HL-60 (cell line): Measurements from ENCODE around the gene ABCB6.
"Not testable (repeated sequence)": the region's sequence is repeated elsewhere in the genome, so short reads cannot be mapped to it uniquely, and the experiment has no call there.

ENCODE experiments used
- DNase-seq, 2 experiments: peaks; one replicate each; pipeline ENCODE4 v3.0.0-alpha.2; 2010 to 2020; ENCODE audit warnings: low read depth in 1 of 2, low spot score in 1 of 2
- H3K27ac ChIP-seq: fragments of 250-450 bp; sonication (Bioruptor Pico); replicated peaks from 2 replicates; pipeline ENCODE4 v1.5.1; 2020; ENCODE audit warnings: mild to moderate bottlenecking, moderate library complexity
- H3K27me3 ChIP-seq: fragments of 250-450 bp; sonication (Bioruptor Pico); 2 replicates; pipeline ENCODE4 v1.5.1; 2021; ENCODE audit warnings: mild to moderate bottlenecking, moderate library complexity; ENCODE audit not compliant: insufficient read depth, poor library complexity, severe bottlenecking
- H3K4me3 ChIP-seq: replicated peaks from 2 replicates; pipeline ENCODE4 v1.5.1; 2011; ENCODE audit warnings: mild to moderate bottlenecking, control low read depth, low read length; ENCODE audit not compliant: insufficient read depth
- GABPA ChIP-seq: IDR thresholded peaks from 2 replicates; pipeline ENCODE4 v1.6.1; 2012; ENCODE audit warnings: low read depth
- POLR2AphosphoS5 ChIP-seq: IDR thresholded peaks from 2 replicates; pipeline ENCODE4 v1.6.1; 2012; ENCODE audit warnings: low read depth
- SPI1 ChIP-seq: IDR thresholded peaks from 2 replicates; pipeline ENCODE4 v1.6.1; 2012; ENCODE audit warnings: low read depth, mild to moderate bottlenecking, borderline replicate concordance
- TF ChIP-seq, protein P1 (sequence below): IDR thresholded peaks from one replicate; pipeline ENCODE4 v1.5.1; 2011; ENCODE audit warnings: low read length, control low read depth, inconsistent platforms; ENCODE audit not compliant: insufficient read depth
- TF ChIP-seq, protein P2 (sequence below): IDR thresholded peaks from 2 replicates; pipeline ENCODE4 v1.6.1; 2012; ENCODE audit warnings: low read depth; ENCODE audit not compliant: insufficient replicate concordance

The ABCB6 gene

DNA sequence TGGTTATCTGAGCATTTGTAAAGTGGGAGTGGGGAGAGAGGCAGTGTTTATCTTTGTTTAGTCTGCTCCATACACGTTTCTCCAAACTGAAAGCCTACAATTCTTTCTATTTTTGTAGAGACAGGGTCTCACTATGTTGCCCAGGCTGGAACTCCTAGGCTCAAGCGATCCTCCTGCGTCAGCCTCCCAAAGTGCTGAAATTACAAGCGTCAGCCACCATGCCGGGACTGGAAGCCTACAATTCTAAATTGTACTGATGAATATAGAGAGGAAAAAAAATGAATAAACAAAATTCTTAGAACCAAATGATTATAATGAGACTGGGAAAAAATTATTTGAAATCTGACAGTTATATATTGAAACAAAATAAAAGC is 13.6 kb downstream of the ABCB6 start:
- H3K27ac ChIP-seq: no peak overlapping the region
- no peak overlapping the region for H3K4me3 ChIP-seq
- H3K27me3 ChIP-seq: no peaks in the 10 kb centered on the region
- DNase-seq: no peak
- no peak for TF ChIP-seq POLR2AphosphoS5
- no peak for TF ChIP-seq SPI1
- TF ChIP-seq, protein P1, sequence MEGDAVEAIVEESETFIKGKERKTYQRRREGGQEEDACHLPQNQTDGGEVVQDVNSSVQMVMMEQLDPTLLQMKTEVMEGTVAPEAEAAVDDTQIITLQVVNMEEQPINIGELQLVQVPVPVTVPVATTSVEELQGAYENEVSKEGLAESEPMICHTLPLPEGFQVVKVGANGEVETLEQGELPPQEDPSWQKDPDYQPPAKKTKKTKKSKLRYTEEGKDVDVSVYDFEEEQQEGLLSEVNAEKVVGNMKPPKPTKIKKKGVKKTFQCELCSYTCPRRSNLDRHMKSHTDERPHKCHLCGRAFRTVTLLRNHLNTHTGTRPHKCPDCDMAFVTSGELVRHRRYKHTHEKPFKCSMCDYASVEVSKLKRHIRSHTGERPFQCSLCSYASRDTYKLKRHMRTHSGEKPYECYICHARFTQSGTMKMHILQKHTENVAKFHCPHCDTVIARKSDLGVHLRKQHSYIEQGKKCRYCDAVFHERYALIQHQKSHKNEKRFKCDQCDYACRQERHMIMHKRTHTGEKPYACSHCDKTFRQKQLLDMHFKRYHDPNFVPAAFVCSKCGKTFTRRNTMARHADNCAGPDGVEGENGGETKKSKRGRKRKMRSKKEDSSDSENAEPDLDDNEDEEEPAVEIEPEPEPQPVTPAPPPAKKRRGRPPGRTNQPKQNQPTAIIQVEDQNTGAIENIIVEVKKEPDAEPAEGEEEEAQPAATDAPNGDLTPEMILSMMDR: no peak
- TF ChIP-seq, protein P2, sequence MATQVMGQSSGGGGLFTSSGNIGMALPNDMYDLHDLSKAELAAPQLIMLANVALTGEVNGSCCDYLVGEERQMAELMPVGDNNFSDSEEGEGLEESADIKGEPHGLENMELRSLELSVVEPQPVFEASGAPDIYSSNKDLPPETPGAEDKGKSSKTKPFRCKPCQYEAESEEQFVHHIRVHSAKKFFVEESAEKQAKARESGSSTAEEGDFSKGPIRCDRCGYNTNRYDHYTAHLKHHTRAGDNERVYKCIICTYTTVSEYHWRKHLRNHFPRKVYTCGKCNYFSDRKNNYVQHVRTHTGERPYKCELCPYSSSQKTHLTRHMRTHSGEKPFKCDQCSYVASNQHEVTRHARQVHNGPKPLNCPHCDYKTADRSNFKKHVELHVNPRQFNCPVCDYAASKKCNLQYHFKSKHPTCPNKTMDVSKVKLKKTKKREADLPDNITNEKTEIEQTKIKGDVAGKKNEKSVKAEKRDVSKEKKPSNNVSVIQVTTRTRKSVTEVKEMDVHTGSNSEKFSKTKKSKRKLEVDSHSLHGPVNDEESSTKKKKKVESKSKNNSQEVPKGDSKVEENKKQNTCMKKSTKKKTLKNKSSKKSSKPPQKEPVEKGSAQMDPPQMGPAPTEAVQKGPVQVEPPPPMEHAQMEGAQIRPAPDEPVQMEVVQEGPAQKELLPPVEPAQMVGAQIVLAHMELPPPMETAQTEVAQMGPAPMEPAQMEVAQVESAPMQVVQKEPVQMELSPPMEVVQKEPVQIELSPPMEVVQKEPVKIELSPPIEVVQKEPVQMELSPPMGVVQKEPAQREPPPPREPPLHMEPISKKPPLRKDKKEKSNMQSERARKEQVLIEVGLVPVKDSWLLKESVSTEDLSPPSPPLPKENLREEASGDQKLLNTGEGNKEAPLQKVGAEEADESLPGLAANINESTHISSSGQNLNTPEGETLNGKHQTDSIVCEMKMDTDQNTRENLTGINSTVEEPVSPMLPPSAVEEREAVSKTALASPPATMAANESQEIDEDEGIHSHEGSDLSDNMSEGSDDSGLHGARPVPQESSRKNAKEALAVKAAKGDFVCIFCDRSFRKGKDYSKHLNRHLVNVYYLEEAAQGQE: no peak
- no peak for TF ChIP-seq GABPA

DNA sequence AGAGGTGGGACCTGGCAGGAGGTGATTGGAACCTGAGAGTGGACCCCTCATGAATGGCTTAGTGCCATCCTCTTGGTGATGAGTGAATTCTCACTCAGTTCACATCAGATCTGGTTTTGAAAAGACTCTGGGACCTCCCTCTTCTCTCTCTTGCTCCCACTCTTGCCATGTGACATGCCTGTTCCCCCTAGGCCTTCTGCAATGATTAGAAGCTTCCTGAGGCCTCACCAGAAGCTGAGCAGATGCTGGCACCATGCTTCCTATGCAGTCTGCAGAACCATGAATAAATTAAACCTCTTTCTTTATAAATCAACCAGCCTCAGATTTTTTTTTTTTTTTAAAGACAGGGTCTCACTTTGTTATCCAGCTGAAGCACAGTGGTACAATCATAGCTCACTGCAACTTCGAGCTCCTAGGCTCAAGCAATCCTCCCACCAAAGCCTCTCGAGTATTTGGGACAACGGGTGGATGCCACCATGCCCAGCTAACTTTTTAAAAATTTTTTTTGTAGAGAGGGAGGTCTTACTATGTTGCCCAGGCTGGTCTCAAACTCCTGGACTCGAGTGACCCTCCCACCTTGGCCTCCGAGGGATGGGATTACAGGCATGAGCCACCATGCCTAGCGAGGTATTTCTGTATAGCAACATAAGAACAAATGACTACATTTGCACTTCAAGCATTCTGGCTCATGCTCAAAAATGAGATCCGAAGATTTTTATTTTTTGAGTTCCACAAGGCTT is 14.2 kb downstream of the ABCB6 start:
- Histone ChIP-seq H3K4me3 (no peak overlapping the region), H3K27ac (no peak overlapping the region), H3K27me3 (no peaks in the 10 kb centered on the region)
- no peak for DNase-seq
- TF ChIP-seq, protein P1: no peak
- TF ChIP-seq POLR2AphosphoS5 (no peak), SPI1 (no peak)

DNA sequence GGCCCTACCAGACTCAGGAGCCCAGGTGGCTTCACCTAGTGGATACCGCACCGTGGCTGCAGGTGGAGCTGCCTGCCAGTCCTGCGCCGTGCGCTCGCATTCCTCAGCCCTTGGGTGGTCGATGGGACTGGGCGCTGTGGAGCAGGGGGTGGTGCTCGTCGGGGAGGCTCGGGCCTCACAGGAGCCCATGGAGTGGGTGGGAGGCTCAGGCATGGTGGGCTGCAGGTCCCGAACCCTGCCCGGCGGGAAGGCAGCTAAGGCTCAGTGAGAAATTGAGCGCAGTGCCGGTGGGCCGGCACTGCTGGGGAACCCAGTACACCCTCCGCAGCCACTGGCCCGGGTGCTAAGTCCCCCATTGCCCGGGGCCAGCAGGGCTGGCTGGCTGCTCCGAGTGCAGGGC is 17.4 kb downstream of the ABCB6 start:
- not testable (repeated sequence) for H3K27me3 ChIP-seq, DNase-seq, H3K27ac ChIP-seq, H3K4me3 ChIP-seq

DNA sequence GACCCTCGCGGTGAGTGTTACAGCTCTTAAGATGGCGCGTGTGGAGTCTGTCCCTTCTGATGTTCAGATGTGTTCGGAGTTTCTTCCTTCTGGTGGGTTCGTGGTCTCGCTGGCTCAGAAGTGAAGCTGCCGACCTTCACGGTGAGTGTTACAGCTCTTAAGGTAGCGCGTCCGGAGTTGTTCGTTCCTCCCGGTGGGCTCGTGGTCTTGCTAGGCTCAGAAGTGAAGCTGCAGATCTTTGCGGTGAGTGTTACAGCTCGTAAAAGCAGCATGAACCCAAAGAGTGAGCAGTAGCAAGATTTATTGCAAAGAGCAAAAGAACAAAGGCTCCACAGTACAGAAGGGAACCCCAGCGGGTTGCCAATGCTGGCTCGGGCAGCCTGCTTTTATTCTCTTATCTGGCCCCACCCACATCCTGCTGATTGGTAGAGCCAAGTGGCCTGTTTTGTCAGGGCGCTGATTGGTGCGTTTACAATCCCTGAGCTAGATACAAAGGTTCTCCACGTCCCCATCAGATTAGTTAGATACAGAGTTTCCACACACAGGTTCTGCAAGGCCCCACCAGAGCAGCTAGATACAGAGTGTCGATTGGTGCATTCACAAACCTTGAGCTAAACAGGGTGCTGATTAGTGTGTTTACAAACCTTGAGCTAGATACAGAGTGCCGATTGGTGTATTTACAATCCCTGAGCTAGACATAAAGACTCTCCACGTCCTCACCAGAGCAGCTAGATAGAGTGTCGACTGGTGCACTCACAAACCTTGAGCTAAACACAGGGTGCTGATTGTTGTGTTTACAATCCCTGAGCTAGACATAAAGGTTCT is 18.0 kb downstream of the ABCB6 start:
- H3K27ac ChIP-seq, H3K27me3 ChIP-seq, H3K4me3 ChIP-seq, DNase-seq: not testable (repeated sequence)

DNA sequence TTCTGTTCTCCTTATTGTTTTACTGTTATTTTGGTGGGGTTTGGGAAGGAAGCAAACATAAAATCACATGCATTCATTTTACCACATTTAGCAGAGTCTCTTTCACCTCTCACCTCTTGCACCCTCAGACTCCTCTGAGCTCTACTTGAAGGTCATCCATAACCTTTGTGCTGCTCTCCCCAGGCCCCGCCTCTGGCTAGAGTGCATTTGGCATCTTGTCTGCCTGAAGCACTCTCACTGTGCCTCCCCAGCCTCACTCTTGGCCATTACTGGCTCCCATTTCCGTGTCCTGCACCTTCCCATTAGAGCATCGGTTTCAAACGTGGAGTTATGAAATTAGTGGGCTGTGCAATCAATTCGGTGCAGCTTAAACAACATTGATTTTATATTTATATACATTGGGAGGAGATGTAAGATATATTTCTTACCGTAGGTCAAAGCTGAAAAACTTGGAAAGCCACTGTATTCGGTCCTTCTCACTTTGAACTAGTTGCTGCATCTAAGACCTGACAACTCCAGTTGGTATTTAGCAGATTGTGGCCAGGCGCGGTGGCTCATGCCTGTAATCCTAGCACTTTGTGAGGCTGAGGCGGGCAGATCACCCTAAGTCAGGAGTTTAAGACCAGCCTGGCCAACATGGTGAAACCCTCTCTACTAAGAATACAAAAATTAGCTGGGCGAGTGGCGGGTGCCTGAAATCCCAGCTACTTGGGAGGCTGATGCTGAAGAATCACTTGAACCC is 19.1 kb downstream of the ABCB6 start:
- H3K27me3 ChIP-seq: no peaks in the 10 kb centered on the region
- no peak for DNase-seq
- TF ChIP-seq, protein P2: no peak
- TF ChIP-seq POLR2AphosphoS5: no peak
- no peak for TF ChIP-seq SPI1
- TF ChIP-seq GABPA: no peak
- no peak overlapping the region for H3K27ac ChIP-seq
- no peak overlapping the region for H3K4me3 ChIP-seq
